Right lobe of liver (tissue), 6 donors: ENCODE data around the gene SH3GL2. TPM values are rescaled to one million over a fixed set of nuclear protein-coding genes. Genes with fewer than 3 reads are reported as not detected.

Source experiments
- ATAC-seq, 4 donors: fragments of 200-7000 bp; cut with Tn5 transposase; one replicate each; pipeline ENCODE4 v1.9.1; 2020; ENCODE audit warnings: mild to moderate bottlenecking in 4 of 4, moderate library complexity in 4 of 4
- DNase-seq, 3 donors: peaks; one replicate each; pipeline ENCODE4 v3.0.0-alpha.2; 2020
- H3K27ac ChIP-seq, 3 donors: fragments of 200-600 bp; one replicate each; pipeline ENCODE4 v1.8.0; 2022
- H3K27me3 ChIP-seq, 2 donors: fragments of 200-600 bp; one replicate each; pipeline ENCODE4 v1.8.0; 2022
- H3K36me3 ChIP-seq, 4 donors: fragments of 200-600 bp; sonication (generic) in 1 of 4; one replicate each; pipeline versions ENCODE4 v1.5.1 to v1.8.0; 2017 to 2022; ENCODE audit warnings: control low read depth in 1 of 4
- H3K4me1 ChIP-seq, 4 donors: fragments of 200-600 bp; sonication (generic) in 1 of 4; one replicate each; pipeline versions ENCODE4 v1.5.1 to v1.8.0; 2017 to 2022; ENCODE audit warnings: control low read depth in 1 of 4
- H3K4me3 ChIP-seq, 3 donors: fragments of 200-600 bp; one replicate each; pipeline ENCODE4 v1.8.0; 2022
- H3K9me3 ChIP-seq, 4 donors: fragments of 200-600 bp; sonication (generic) in 1 of 4; one replicate each; pipeline versions ENCODE4 v1.5.1 to v1.8.0; 2017 to 2022; ENCODE audit warnings: control low read depth in 1 of 4
- CTCF ChIP-seq, 4 donors: fragments of 200-600 bp in 3 of 4; fragments of 450-650 bp in 1 of 4; IDR thresholded peaks; one replicate each; pipeline versions ENCODE4 v1.5.1 to v1.8.0; 2016 to 2022; ENCODE audit warnings: antibody characterized with exemption in 4 of 4, mild to moderate bottlenecking in 2 of 4
- POLR2A ChIP-seq: fragments of 450-650 bp; IDR thresholded peaks from one replicate; pipeline ENCODE4 v1.6.1; 2017; ENCODE audit warnings: antibody characterized with exemption, mild to moderate bottlenecking
- WGBS: methylation state at CpG from one replicate; pipeline ENCODE4 v1.1.6; 2018; ENCODE audit warnings: low coverage, low lambda C conversion rate; ENCODE audit not compliant: insufficient coverage; ENCODE audit errors: missing lambda C conversion rate; 5-methylcytosine and 5-hydroxymethylcytosine counted together
- intact Hi-C, 2 donors: fragments of 100-400 bp; cut with DNase I; formaldehyde crosslinking; loops; one replicate each; pipeline versions ENCODE4 v1.11.2 to v1.14.1; 2022
- total RNA-seq, 6 experiments: library from RNA; depleted of rRNA in 2 of 6; stranded (reverse); fragments of >200 nt in 2 of 6; fragmentation: NEBNext Ultra II Directional in 3 of 6; extraction: Animal tissue kit (Norgen Biotek cat#: 25700) in 3 of 6; gene quantifications; one replicate each; pipeline versions ENCODE4 v1.1.0 to v1.2.4, GENCODE V29; 2016 to 2023
- donor health status: DM: no; HTN: yes; CAD: no.
- donor health status: DM: no; HTN: no; CAD: no.
- donor health status: DM: no; HTN: no; CAD: no.
- donor health status: DM: no; HTN: yes; CAD: no.
- donor health status: DM: no; HTN: yes; CAD: no.

The SH3GL2 gene
- total RNA-seq, 6 experiments from 2014 or later = 0.07 to 0.09 TPM; not detected in 4

- intact Hi-C loops = no loop called here
- Histone ChIP-seq H3K36me3 (no peaks in the 10 kb centered on the region), H3K4me1 (no peaks in the 10 kb centered on the region)
Measured at GRCh38 chr9:17635115-17635890, 56.4 kb downstream of the SH3GL2 start.

GRCh38 chr9:17636349-17636748 lies 57.5 kb downstream of the SH3GL2 start:
- no peak for DNase-seq
- no peak overlapping the region for H3K27ac ChIP-seq
- no peaks in the 10 kb centered on the region for H3K4me1 ChIP-seq
- H3K27me3 ChIP-seq = no peaks in the 10 kb centered on the region
- TF ChIP-seq CTCF (IDR thresholded peaks at IDR 0.05) (no peak), POLR2A (no peak)
- H3K36me3 ChIP-seq = no peaks in the 10 kb centered on the region
- intact Hi-C loops = no loop called here
- H3K4me3 ChIP-seq = no peak overlapping the region
- 45% methylated on average over 2 of the region's 2 CpGs for WGBS
- H3K9me3 ChIP-seq = no peaks in the 10 kb centered on the region
- no peak for ATAC-seq

More at GRCh38 chr9:17635115-17635890, 56.4 kb downstream of the SH3GL2 start:
- no peak overlapping the region for H3K27ac ChIP-seq
- TF ChIP-seq CTCF (IDR thresholded peaks at IDR 0.05) (no peak), POLR2A (no peak)
- ATAC-seq (no peak), DNase-seq (no peak)
- H3K9me3 ChIP-seq = no peaks in the 10 kb centered on the region
- whole genome bisulfite sequencing = 41% methylated on average over 2 of the region's 2 CpGs
- H3K4me3 ChIP-seq = no peak overlapping the region
- H3K27me3 ChIP-seq = no peaks in the 10 kb centered on the region

- WGBS = 67% methylated on average over 1 of the region's 1 CpG
- Histone ChIP-seq H3K9me3 (no peaks in the 10 kb centered on the region), H3K27ac (no peak overlapping the region), H3K27me3 (no peaks in the 10 kb centered on the region), H3K4me1 (no peaks in the 10 kb centered on the region), H3K4me3 (no peak overlapping the region), H3K36me3 (no peaks in the 10 kb centered on the region)
- intact Hi-C loops = no loop called here
- DNase-seq = no peak
- no peak for TF ChIP-seq CTCF (IDR thresholded peaks at IDR 0.05)
- no peak for TF ChIP-seq POLR2A
- no peak for ATAC-seq
Measured at GRCh38 chr9:17636821-17637220, 58.0 kb downstream of the SH3GL2 start.

GRCh38 chr9:17637229-17637628 lies 58.4 kb downstream of the SH3GL2 start:
- no peak overlapping the region for H3K4me3 ChIP-seq
- ATAC-seq (no peak), DNase-seq (no peak)
- intact Hi-C loops = no loop called here
- H3K27ac ChIP-seq = no peak overlapping the region
- H3K9me3 ChIP-seq = no peaks in the 10 kb centered on the region
- no peaks in the 10 kb centered on the region for H3K27me3 ChIP-seq
- 38% methylated on average over 3 of the region's 3 CpGs for WGBS
- TF ChIP-seq CTCF (IDR thresholded peaks at IDR 0.05) = no peak
- no peak for TF ChIP-seq POLR2A
- no peaks in the 10 kb centered on the region for H3K4me1 ChIP-seq
- no peaks in the 10 kb centered on the region for H3K36me3 ChIP-seq
